HepG2 (cell line): ENCODE data around the gene RTEL1.

Experiments used
- EZH2 ChIP-seq: conservative IDR thresholded peaks from 2 replicates; pipeline ENCODE4 v1.6.1; 2012; ENCODE audit warnings: mild to moderate bottlenecking, low read depth, low read length, moderate library complexity
- JUN ChIP-seq: sonication (generic); formaldehyde crosslinking; IDR thresholded peaks from 2 replicates; pipeline ENCODE4 v1.4.0; 2020; ENCODE audit warnings: mild to moderate bottlenecking, missing genetic modification reagents
- U2AF2 ChIP-seq: fragments of 200-400 bp; formaldehyde crosslinking; IDR thresholded peaks from 2 replicates; pipeline ENCODE4 v1.6.1; 2017; ENCODE audit warnings: low read depth, mild to moderate bottlenecking, low read length
- ZBTB40 ChIP-seq, 2 experiments: fragments of 450-650 bp in 1 of 2; sonication (generic) in 1 of 2; formaldehyde crosslinking in 1 of 2; IDR thresholded peaks; 2 replicates each; pipeline versions ENCODE4 v1.6.1 to v1.8.0; 2016 to 2022; ENCODE audit warnings: antibody characterized with exemption in 1 of 2, mild to moderate bottlenecking in 1 of 2, missing genetic modification reagents in 1 of 2
- ZNF704 ChIP-seq: sonication (generic); formaldehyde crosslinking; IDR thresholded peaks from 2 replicates; pipeline ENCODE4 v1.8.1; 2023; ENCODE audit warnings: mild to moderate bottlenecking, inconsistent platforms, moderate library complexity, missing genetic modification reagents, borderline replicate concordance

GRCh38 chr20:63678071-63678470, 20.0 kb downstream of the RTEL1 start:
- TF ChIP-seq EZH2, result no peak
- TF ChIP-seq ZBTB40 (IDR thresholded peaks at IDR 0.05), result no peak
- TF ChIP-seq ZBTB40 (CRISPR knock-in tag; IDR thresholded peaks at IDR 0.05), result no peak
- no peak for TF ChIP-seq U2AF2
- no peak for TF ChIP-seq JUN (CRISPR knock-in tag)
- no peak for TF ChIP-seq ZNF704 (CRISPR knock-in tag)
